SW480 (cell line): ENCODE measurements around the gene C1QTNF2.

Experiments
- DNase-seq: peaks from one replicate; pipeline ENCODE4 v3.0.0-alpha.2; 2016; ENCODE audit warnings: low spot score

The C1QTNF2 gene

GRCh38 chr5:160298189-160298588 lies 72.2 kb downstream of the C1QTNF2 start:
- DNase-seq, result no peak

DNA sequence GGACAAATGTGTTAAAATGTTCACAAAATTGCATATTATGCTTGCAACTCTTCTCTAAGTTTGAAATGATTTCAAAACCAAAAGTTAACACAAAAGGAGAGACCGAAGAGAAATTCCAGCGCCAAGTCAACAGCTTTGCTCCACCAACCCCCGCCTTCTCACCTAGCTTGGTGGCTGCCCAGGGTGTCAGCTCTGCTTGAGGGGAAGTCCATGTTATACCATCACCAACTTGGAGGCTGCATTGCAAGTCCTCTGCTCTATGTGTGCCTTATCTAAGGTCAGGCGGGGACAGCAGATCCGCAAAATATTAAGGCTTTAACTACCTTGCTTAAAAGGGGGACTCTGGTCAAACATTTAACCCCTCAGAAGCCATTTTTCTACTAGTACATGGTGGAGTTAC lies 72.7 kb downstream of the C1QTNF2 start:
- no peak for DNase-seq
